Neural cell (in vitro differentiated cells): Measurements from ENCODE around the gene SUSD6. TPM values are rescaled to one million over a fixed set of nuclear protein-coding genes. Genes with fewer than 3 reads are reported as not detected.

Experiments
- H2AFZ ChIP-seq: fragments of 200-600, 300-800 bp; sonication (generic), shearing (Covaris generic); 2 replicates; pipeline ENCODE4 v1.6.0; 2014; ENCODE audit warnings: low read depth, mild to moderate bottlenecking, antibody characterized with exemption, low read length, moderate library complexity
- H3F3A ChIP-seq: fragments of 200-600 bp; shearing (Covaris generic); 2 replicates; pipeline ENCODE4 v1.6.1; 2016; ENCODE audit warnings: mild to moderate bottlenecking, moderate library complexity, mixed read lengths, antibody characterized with exemption, low read length; ENCODE audit not compliant: insufficient read depth, poor library complexity, severe bottlenecking
- H3K27ac ChIP-seq: fragments of 200-600, 300-800 bp; sonication (generic), shearing (Covaris generic); 2 replicates; pipeline ENCODE4 v1.5.1; 2014; ENCODE audit warnings: mild to moderate bottlenecking, low read length, moderate library complexity
- H3K27me3 ChIP-seq: fragments of 300-800, 200-600 bp; sonication (generic), shearing (Covaris generic); 2 replicates; pipeline ENCODE4 v1.6.0; 2014; ENCODE audit warnings: mild to moderate bottlenecking, low read depth, low read length, moderate library complexity; ENCODE audit not compliant: insufficient read depth
- H3K36me3 ChIP-seq: fragments of 300-800, 200-600 bp; sonication (generic), shearing (Covaris generic); 2 replicates; pipeline ENCODE4 v1.5.1; 2014; ENCODE audit warnings: mild to moderate bottlenecking, antibody characterized with exemption, low read length, moderate library complexity; ENCODE audit not compliant: insufficient read depth
- H3K4me2 ChIP-seq: fragments of 300-800, 200-600 bp; sonication (generic), shearing (Covaris generic); 2 replicates; pipeline ENCODE4 v1.6.0; 2014; ENCODE audit warnings: mild to moderate bottlenecking, low read length
- H3K4me3 ChIP-seq: fragments of 300-800, 200-600 bp; sonication (generic), shearing (Covaris generic); 2 replicates; pipeline ENCODE4 v1.5.1; 2014; ENCODE audit warnings: mild to moderate bottlenecking, low read length, moderate library complexity
- H3K79me2 ChIP-seq: fragments of 200-600 bp; shearing (Covaris generic); replicated peaks from 2 replicates; pipeline ENCODE4 v1.6.0; 2014; ENCODE audit warnings: mild to moderate bottlenecking, low read length, moderate library complexity; ENCODE audit not compliant: insufficient read depth
- H3K9ac ChIP-seq: fragments of 300-800, 200-600 bp; sonication (generic), shearing (Covaris generic); 2 replicates; pipeline ENCODE4 v1.6.1; 2016; ENCODE audit warnings: mild to moderate bottlenecking, low read length, mixed read lengths
- H3K9me2 ChIP-seq: fragments of 200-600 bp; shearing (Covaris generic); 2 replicates; pipeline ENCODE4 v1.6.1; 2016; ENCODE audit warnings: mild to moderate bottlenecking, low read length, mixed read lengths; ENCODE audit not compliant: insufficient read depth
- H3K9me3 ChIP-seq: fragments of 200-600, 300-800 bp; sonication (generic), shearing (Covaris generic); 2 replicates; pipeline ENCODE4 v1.6.1; 2016; ENCODE audit warnings: mild to moderate bottlenecking, mixed run types, low read length, moderate library complexity, mixed read lengths
- H4K20me1 ChIP-seq: fragments of 200-600 bp; shearing (Covaris generic); 2 replicates; pipeline ENCODE4 v1.6.1; 2016; ENCODE audit warnings: mild to moderate bottlenecking, mixed run types; ENCODE audit not compliant: insufficient read depth
- EP300 ChIP-seq: fragments of 450-650 bp; conservative IDR thresholded peaks from 2 replicates; pipeline ENCODE4 v1.6.1; 2014; ENCODE audit warnings: antibody characterized with exemption, mild to moderate bottlenecking, moderate library complexity; ENCODE audit not compliant: poor library complexity, severe bottlenecking
- EZH2 ChIP-seq: fragments of 200-600, 300-800 bp; shearing (Covaris generic), sonication (generic); IDR thresholded peaks from 2 replicates; pipeline ENCODE4 v1.6.1; 2014; ENCODE audit warnings: antibody characterized with exemption, low read length, borderline replicate concordance, mild to moderate bottlenecking; ENCODE audit not compliant: insufficient read depth, poor library complexity, severe bottlenecking
- MXI1 ChIP-seq: fragments of 450-650 bp; conservative IDR thresholded peaks from 2 replicates; pipeline ENCODE4 v1.6.1; 2014; ENCODE audit warnings: antibody characterized with exemption, mild to moderate bottlenecking; ENCODE audit not compliant: poor library complexity, severe bottlenecking
- POLR2AphosphoS5 ChIP-seq: IDR thresholded peaks from 2 replicates; pipeline ENCODE4 v1.6.1; 2012
- RAD21 ChIP-seq: fragments of 450-650 bp; conservative IDR thresholded peaks from 2 replicates; pipeline ENCODE4 v1.6.1; 2014; ENCODE audit warnings: antibody characterized with exemption, mild to moderate bottlenecking, moderate library complexity
- SMC3 ChIP-seq: fragments of 450-650 bp; conservative IDR thresholded peaks from 2 replicates; pipeline ENCODE4 v1.6.1; 2014; ENCODE audit warnings: antibody characterized with exemption, mild to moderate bottlenecking, moderate library complexity; ENCODE audit not compliant: poor library complexity
- TAF1 ChIP-seq: IDR thresholded peaks from 2 replicates; pipeline ENCODE4 v1.6.1; 2012; ENCODE audit warnings: low read depth
- polyA plus RNA-seq: library from polyadenylated mRNA; depleted of rRNA; stranded (reverse); fragments of >200 nt; gene quantifications from 2 replicates; pipeline ENCODE4 v1.2.3, GENCODE V29; 2014
- TF ChIP-seq, protein P1 (sequence below): IDR thresholded peaks from 2 replicates; pipeline ENCODE4 v1.6.1; 2012; ENCODE audit warnings: borderline replicate concordance
- TF ChIP-seq, protein P2 (sequence below): fragments of 450-650 bp; IDR thresholded peaks from 2 replicates; pipeline ENCODE4 v1.5.1; 2014; ENCODE audit warnings: antibody characterized with exemption, mild to moderate bottlenecking, moderate library complexity; ENCODE audit not compliant: poor library complexity, severe bottlenecking

The SUSD6 gene
- polyA plus RNA-seq, 1 donor from 2014 or later, result 5.1 TPM

DNA sequence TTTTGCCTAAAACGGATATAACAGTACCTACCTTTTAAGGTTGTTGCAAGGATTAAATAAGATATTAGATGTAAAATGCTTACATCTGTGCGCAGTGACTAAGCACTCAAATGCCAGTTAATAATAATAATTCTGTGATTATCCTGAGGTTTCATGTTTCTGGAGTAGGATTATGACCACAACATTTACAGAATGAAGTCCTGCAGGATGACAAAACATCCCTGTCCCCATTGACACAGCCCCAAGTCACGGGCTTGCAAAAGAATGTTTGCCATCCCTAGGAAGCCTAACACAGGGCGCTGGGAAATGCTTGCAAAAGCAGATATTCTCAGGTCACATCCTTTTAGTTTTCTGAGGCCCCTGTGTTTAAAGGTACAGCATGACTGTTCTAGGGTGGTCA lies 20.1 kb downstream of the SUSD6 start:
- Histone ChIP-seq H2AFZ (no peak overlapping the region), H3K9me3 (no peaks in the 10 kb centered on the region), H3K4me3 (no peak overlapping the region), H3K79me2 (peaks cover 19% of the 10 kb centered on the region), H3K27ac (no peak overlapping the region), H3K36me3 (no peaks in the 10 kb centered on the region), H3K4me2 (no peak overlapping the region), H3K9ac (no peak overlapping the region), H3K9me2 (no peaks in the 10 kb centered on the region), H3F3A (no peaks in the 10 kb centered on the region), H4K20me1 (peaks cover 7% of the 10 kb centered on the region), H3K27me3 (no peaks in the 10 kb centered on the region)
- TF ChIP-seq MXI1, result no peak
- TF ChIP-seq SMC3, result no peak
- TF ChIP-seq, protein P1, sequence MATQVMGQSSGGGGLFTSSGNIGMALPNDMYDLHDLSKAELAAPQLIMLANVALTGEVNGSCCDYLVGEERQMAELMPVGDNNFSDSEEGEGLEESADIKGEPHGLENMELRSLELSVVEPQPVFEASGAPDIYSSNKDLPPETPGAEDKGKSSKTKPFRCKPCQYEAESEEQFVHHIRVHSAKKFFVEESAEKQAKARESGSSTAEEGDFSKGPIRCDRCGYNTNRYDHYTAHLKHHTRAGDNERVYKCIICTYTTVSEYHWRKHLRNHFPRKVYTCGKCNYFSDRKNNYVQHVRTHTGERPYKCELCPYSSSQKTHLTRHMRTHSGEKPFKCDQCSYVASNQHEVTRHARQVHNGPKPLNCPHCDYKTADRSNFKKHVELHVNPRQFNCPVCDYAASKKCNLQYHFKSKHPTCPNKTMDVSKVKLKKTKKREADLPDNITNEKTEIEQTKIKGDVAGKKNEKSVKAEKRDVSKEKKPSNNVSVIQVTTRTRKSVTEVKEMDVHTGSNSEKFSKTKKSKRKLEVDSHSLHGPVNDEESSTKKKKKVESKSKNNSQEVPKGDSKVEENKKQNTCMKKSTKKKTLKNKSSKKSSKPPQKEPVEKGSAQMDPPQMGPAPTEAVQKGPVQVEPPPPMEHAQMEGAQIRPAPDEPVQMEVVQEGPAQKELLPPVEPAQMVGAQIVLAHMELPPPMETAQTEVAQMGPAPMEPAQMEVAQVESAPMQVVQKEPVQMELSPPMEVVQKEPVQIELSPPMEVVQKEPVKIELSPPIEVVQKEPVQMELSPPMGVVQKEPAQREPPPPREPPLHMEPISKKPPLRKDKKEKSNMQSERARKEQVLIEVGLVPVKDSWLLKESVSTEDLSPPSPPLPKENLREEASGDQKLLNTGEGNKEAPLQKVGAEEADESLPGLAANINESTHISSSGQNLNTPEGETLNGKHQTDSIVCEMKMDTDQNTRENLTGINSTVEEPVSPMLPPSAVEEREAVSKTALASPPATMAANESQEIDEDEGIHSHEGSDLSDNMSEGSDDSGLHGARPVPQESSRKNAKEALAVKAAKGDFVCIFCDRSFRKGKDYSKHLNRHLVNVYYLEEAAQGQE, result no peak
- no peak for TF ChIP-seq RAD21
- TF ChIP-seq EP300, result no peak
- no peak for TF ChIP-seq POLR2AphosphoS5
- TF ChIP-seq EZH2, result no peak
- TF ChIP-seq TAF1, result no peak
- TF ChIP-seq, protein P2, sequence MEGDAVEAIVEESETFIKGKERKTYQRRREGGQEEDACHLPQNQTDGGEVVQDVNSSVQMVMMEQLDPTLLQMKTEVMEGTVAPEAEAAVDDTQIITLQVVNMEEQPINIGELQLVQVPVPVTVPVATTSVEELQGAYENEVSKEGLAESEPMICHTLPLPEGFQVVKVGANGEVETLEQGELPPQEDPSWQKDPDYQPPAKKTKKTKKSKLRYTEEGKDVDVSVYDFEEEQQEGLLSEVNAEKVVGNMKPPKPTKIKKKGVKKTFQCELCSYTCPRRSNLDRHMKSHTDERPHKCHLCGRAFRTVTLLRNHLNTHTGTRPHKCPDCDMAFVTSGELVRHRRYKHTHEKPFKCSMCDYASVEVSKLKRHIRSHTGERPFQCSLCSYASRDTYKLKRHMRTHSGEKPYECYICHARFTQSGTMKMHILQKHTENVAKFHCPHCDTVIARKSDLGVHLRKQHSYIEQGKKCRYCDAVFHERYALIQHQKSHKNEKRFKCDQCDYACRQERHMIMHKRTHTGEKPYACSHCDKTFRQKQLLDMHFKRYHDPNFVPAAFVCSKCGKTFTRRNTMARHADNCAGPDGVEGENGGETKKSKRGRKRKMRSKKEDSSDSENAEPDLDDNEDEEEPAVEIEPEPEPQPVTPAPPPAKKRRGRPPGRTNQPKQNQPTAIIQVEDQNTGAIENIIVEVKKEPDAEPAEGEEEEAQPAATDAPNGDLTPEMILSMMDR, result no peak

DNA sequence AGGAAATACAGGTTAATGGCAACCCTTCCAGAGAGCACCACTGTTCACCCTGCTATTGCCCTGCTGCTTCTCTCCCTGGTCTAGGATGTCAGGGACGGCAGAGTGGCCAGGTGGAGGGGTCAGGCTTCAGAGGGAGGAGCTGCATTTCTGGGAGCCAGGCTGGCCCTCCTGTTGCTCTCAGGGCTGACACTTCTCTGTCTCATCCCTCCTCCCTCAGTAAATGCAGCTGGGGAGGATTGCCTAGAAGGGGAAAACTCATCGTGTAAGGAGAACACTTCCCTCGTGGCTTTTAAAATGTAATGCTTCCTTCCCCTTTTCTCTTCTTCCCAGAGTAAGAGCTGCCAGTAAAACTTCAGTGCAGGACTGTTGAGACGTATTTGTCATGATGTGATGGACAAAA lies 20.8 kb downstream of the SUSD6 start:
- TF ChIP-seq TAF1 (no peak), SMC3 (no peak), EP300 (no peak)
- TF ChIP-seq, protein P1, result no peak
- H3K9me2 ChIP-seq, result no peaks in the 10 kb centered on the region
- no peaks in the 10 kb centered on the region for H3K27me3 ChIP-seq
- H3K4me2 ChIP-seq, result no peak overlapping the region
- H3K36me3 ChIP-seq, result no peaks in the 10 kb centered on the region
- H3F3A ChIP-seq, result no peaks in the 10 kb centered on the region
- H2AFZ ChIP-seq, result no peak overlapping the region
- H3K79me2 ChIP-seq, result peaks cover 19% of the 10 kb centered on the region
- peaks cover 9% of the 10 kb centered on the region for H4K20me1 ChIP-seq
- no peak overlapping the region for H3K27ac ChIP-seq
- H3K9ac ChIP-seq, result no peak overlapping the region
- no peaks in the 10 kb centered on the region for H3K9me3 ChIP-seq
- no peak overlapping the region for H3K4me3 ChIP-seq
